ENCODE results near the gene KIFAP3.

The KIFAP3 gene

GRCh38 chr1:169995993-169996392 lies 78.5 kb downstream of the KIFAP3 start:
- H3K4me3 ChIP-seq (ENCODE audit: insufficient read depth, low read length, poor library complexity, severe bottlenecking), result no peak overlapping the region
- H3K79me2 ChIP-seq (ENCODE audit: insufficient read depth, low read length), result no peaks in the 10 kb centered on the region
- no peak overlapping the region for H3K27ac ChIP-seq (ENCODE audit: low read depth, low read length)
- H3K36me3 ChIP-seq (ENCODE audit: low read length), result no peaks in the 10 kb centered on the region
- no peak overlapping the region for H3K9ac ChIP-seq (ENCODE audit: low read length)
- H4K20me1 ChIP-seq (ENCODE audit: low read depth, low read length), result no peaks in the 10 kb centered on the region
- H2AFZ ChIP-seq (ENCODE audit: low read depth, low read length, severe bottlenecking), result no peak overlapping the region
- no peaks in the 10 kb centered on the region for H3K9me2 ChIP-seq (replicated peaks; ENCODE audit: insufficient read depth, low read length)
- TF ChIP-seq CTCF (IDR thresholded peaks at IDR 0.05; ENCODE audit: insufficient read depth, low read length, poor library complexity, severe bottlenecking), result no peak
- no peak for TF ChIP-seq EZH2phosphoT487 (conservative IDR thresholded peaks at IDR 0.05; ENCODE audit: low read length)
- no peaks in the 10 kb centered on the region for H3K9me3 ChIP-seq (ENCODE audit: insufficient read depth, low read length)
- H3K4me2 ChIP-seq (ENCODE audit: low read depth, low read length, poor library complexity, severe bottlenecking), result no peak overlapping the region
- H3F3A ChIP-seq (ENCODE audit: insufficient read depth), result no peaks in the 10 kb centered on the region
- H3K27me3 ChIP-seq (ENCODE audit: low read length), result no peaks in the 10 kb centered on the region

GRCh38 chr1:169989246-169989645 lies 85.2 kb downstream of the KIFAP3 start:
- no peaks in the 10 kb centered on the region for H3K9me2 ChIP-seq (replicated peaks; ENCODE audit: insufficient read depth, low read length)
- no peak overlapping the region for H2AFZ ChIP-seq (ENCODE audit: low read depth, low read length, severe bottlenecking)
- H4K20me1 ChIP-seq (ENCODE audit: low read depth, low read length), result no peaks in the 10 kb centered on the region
- H3K4me2 ChIP-seq (ENCODE audit: low read depth, low read length, poor library complexity, severe bottlenecking), result no peak overlapping the region
- H3K9ac ChIP-seq (ENCODE audit: low read length), result no peak overlapping the region
- no peaks in the 10 kb centered on the region for H3K9me3 ChIP-seq (ENCODE audit: insufficient read depth, low read length)
- H3K79me2 ChIP-seq (ENCODE audit: insufficient read depth, low read length), result no peaks in the 10 kb centered on the region
- no peak for TF ChIP-seq CTCF (IDR thresholded peaks at IDR 0.05; ENCODE audit: insufficient read depth, low read length, poor library complexity, severe bottlenecking)
- no peak for TF ChIP-seq EZH2phosphoT487 (conservative IDR thresholded peaks at IDR 0.05; ENCODE audit: low read length)
- H3K36me3 ChIP-seq (ENCODE audit: low read length), result no peaks in the 10 kb centered on the region
- H3K27me3 ChIP-seq (ENCODE audit: low read length), result no peaks in the 10 kb centered on the region
- no peak overlapping the region for H3K27ac ChIP-seq (ENCODE audit: low read depth, low read length)
- no peak overlapping the region for H3K4me3 ChIP-seq (ENCODE audit: insufficient read depth, low read length, poor library complexity, severe bottlenecking)
- no peaks in the 10 kb centered on the region for H3F3A ChIP-seq (ENCODE audit: insufficient read depth)

GRCh38 chr1:169985757-169986156 lies 88.7 kb downstream of the KIFAP3 start:
- no peaks in the 10 kb centered on the region for H3K79me2 ChIP-seq (ENCODE audit: insufficient read depth, low read length)
- no peak overlapping the region for H3K4me2 ChIP-seq (ENCODE audit: low read depth, low read length, poor library complexity, severe bottlenecking)
- H3K4me3 ChIP-seq (ENCODE audit: insufficient read depth, low read length, poor library complexity, severe bottlenecking), result no peak overlapping the region
- H2AFZ ChIP-seq (ENCODE audit: low read depth, low read length, severe bottlenecking), result no peak overlapping the region
- H3K27ac ChIP-seq (ENCODE audit: low read depth, low read length), result no peak overlapping the region
- no peak overlapping the region for H3K9ac ChIP-seq (ENCODE audit: low read length)
- H3K36me3 ChIP-seq (ENCODE audit: low read length), result no peaks in the 10 kb centered on the region
- TF ChIP-seq CTCF (IDR thresholded peaks at IDR 0.05; ENCODE audit: insufficient read depth, low read length, poor library complexity, severe bottlenecking), result no peak
- no peak for TF ChIP-seq EZH2phosphoT487 (conservative IDR thresholded peaks at IDR 0.05; ENCODE audit: low read length)
- H3K27me3 ChIP-seq (ENCODE audit: low read length), result no peaks in the 10 kb centered on the region
- H3K9me2 ChIP-seq (replicated peaks; ENCODE audit: insufficient read depth, low read length), result no peaks in the 10 kb centered on the region
- no peaks in the 10 kb centered on the region for H4K20me1 ChIP-seq (ENCODE audit: low read depth, low read length)
- no peaks in the 10 kb centered on the region for H3K9me3 ChIP-seq (ENCODE audit: insufficient read depth, low read length)
- no peaks in the 10 kb centered on the region for H3F3A ChIP-seq (ENCODE audit: insufficient read depth)

Measured in SU-DHL-6 (cell line).